Loucy (cell line): ENCODE results near the gene PLA2G2C.

Experiments used
- H2AFZ ChIP-seq: fragments of 200-600 bp; sonication (generic); 2 replicates; pipeline ENCODE4 v1.6.0; 2016; ENCODE audit warnings: antibody characterized with exemption, mild to moderate bottlenecking, low read length, moderate library complexity
- H3F3A ChIP-seq: fragments of 200-600 bp; 2 replicates; pipeline ENCODE4 v1.6.0; 2016; ENCODE audit warnings: antibody characterized with exemption, low read depth, mild to moderate bottlenecking
- H3K27me3 ChIP-seq: fragments of 200-600 bp; sonication (generic); 2 replicates; pipeline ENCODE4 v1.6.1; 2014; ENCODE audit warnings: low read length, mild to moderate bottlenecking; ENCODE audit not compliant: insufficient read depth, poor library complexity, severe bottlenecking
- H3K36me3 ChIP-seq: fragments of 200-600 bp; sonication (generic); 2 replicates; pipeline ENCODE4 v1.6.1; 2016; ENCODE audit warnings: low read length; ENCODE audit not compliant: insufficient read depth
- H3K4me1 ChIP-seq: fragments of 200-600 bp; sonication (generic); 2 replicates; pipeline ENCODE4 v1.5.1; 2014; ENCODE audit warnings: low read length, mild to moderate bottlenecking; ENCODE audit not compliant: insufficient read depth, poor library complexity, severe bottlenecking
- H3K4me2 ChIP-seq: fragments of 200-600 bp; sonication (generic); 2 replicates; pipeline ENCODE4 v1.6.0; 2014; ENCODE audit warnings: antibody characterized with exemption, low read length, low read depth, mild to moderate bottlenecking; ENCODE audit not compliant: poor library complexity, severe bottlenecking
- H3K4me3 ChIP-seq: fragments of 200-600 bp; sonication (generic); 2 replicates; pipeline ENCODE4 v1.5.1; 2014; ENCODE audit warnings: low read length, mild to moderate bottlenecking, mixed read lengths; ENCODE audit not compliant: poor library complexity, severe bottlenecking
- H3K79me2 ChIP-seq: fragments of 200-600 bp; sonication (generic); 2 replicates; pipeline ENCODE4 v1.6.1; 2014; ENCODE audit warnings: low read length; ENCODE audit not compliant: insufficient read depth
- H3K9ac ChIP-seq: fragments of 200-600 bp; sonication (generic); 2 replicates; pipeline ENCODE4 v1.6.0; 2014; ENCODE audit warnings: mild to moderate bottlenecking, low read depth, low read length, moderate library complexity; ENCODE audit not compliant: poor library complexity, severe bottlenecking
- H3K9me2 ChIP-seq: fragments of 200-600 bp; sonication (generic); replicated peaks from 2 replicates; pipeline ENCODE4 v1.6.1; 2016; ENCODE audit warnings: low read depth, low read length, mixed read lengths
- H3K9me3 ChIP-seq: fragments of 200-600 bp; sonication (generic); 2 replicates; pipeline ENCODE4 v1.6.1; 2014; ENCODE audit warnings: mild to moderate bottlenecking, antibody characterized with exemption, low read length, low read depth; ENCODE audit not compliant: insufficient read depth
- H4K20me1 ChIP-seq: fragments of 200-600 bp; sonication (generic); 2 replicates; pipeline ENCODE4 v1.6.0; 2014; ENCODE audit warnings: antibody characterized with exemption, low read length, mild to moderate bottlenecking; ENCODE audit not compliant: insufficient read depth, poor library complexity, severe bottlenecking
- EZH2phosphoT487 ChIP-seq: fragments of 200-600 bp; IDR thresholded peaks from 2 replicates; pipeline ENCODE4 v1.6.1; 2018; ENCODE audit warnings: antibody characterized with exemption, mild to moderate bottlenecking, moderate library complexity, borderline replicate concordance
- TF ChIP-seq, protein P1 (sequence below): fragments of 200-600 bp; sonication (generic); conservative IDR thresholded peaks from 2 replicates; pipeline ENCODE4 v1.5.1; 2014; ENCODE audit warnings: mild to moderate bottlenecking, antibody characterized with exemption, low read length

The PLA2G2C gene

DNA sequence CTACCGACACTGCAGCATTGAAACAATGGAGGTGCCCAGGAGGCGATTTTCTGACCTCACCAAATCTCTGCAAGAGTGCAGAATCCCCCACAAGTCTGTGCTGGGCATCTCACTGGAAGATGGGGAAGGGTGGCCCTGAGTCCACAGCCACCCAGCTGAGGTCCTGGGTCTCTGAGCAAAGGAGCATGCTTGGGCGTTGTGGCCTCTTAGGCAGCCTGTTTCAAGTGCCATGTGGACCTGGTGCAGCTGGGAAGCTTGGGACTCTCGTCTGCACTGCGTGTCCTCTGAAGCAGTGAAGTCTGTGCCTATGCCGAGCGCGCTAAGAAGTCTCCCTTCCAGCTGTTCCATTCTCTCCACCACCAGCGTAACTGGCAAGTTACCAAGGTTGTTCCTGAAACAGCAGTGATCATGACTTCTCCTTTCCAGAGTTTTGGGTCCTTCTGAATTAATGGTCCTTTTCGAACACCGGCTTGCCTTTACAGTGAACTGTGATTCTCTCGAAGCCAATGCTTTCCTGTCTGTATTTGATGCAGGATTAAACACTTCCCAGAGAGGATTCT lies 5.0 kb upstream of the PLA2G2C start:
- no peaks in the 10 kb centered on the region for H3F3A ChIP-seq
- H3K9ac ChIP-seq, result no peak overlapping the region

DNA sequence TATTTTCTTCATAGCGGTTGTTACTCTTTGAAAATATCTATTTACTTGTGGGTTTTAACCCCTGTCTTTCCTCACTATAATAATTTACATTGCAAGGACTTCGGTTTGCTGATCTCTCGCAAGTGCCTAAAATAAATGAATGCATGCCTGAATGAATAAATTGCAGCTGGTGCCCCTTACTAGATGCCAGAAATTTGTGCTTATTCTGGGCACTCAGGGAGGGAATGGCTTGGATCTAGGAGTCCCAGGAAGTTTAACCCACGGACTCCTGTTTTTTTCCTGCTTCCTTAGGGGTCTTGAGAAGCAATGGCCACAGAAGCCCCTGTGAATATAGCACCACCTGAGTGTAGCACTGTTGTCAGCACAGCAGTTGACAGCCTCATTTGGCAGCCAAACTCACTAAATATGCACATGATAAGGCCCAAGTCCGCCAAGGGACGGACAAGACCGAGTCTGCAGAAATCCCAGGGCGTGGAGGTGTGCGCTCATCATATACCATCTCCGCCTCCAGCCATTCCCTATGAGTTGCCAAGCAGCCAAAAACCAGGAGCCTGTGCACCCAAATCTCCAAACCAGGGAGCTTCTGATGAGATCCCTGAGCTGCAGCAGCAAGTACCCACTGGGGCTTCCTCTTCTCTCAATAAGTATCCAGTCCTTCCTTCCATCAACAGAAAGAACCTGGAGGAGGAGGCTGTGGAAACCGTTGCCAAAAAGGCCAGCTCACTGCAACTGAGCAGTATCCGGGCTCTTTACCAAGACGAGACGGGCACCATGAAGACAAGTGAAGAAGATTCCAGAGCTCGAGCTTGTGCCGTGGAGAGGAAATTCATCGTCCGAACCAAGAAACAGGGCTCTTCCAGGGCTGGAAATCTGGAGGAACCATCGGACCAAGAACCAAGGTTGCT lies 4.2 kb upstream of the PLA2G2C start:
- Histone ChIP-seq H3K9me2 (no peaks in the 10 kb centered on the region), H2AFZ (no peak overlapping the region), H3K79me2 (no peaks in the 10 kb centered on the region), H3K4me3 (no peak overlapping the region), H3F3A (no peaks in the 10 kb centered on the region), H3K9me3 (no peaks in the 10 kb centered on the region), H4K20me1 (no peaks in the 10 kb centered on the region), H3K4me1 (peaks cover 31% of the 10 kb centered on the region), H3K4me2 (no peak overlapping the region), H3K36me3 (no peaks in the 10 kb centered on the region), H3K9ac (no peak overlapping the region), H3K27me3 (no peaks in the 10 kb centered on the region)
- TF ChIP-seq EZH2phosphoT487, result no peak
- TF ChIP-seq, protein P1, sequence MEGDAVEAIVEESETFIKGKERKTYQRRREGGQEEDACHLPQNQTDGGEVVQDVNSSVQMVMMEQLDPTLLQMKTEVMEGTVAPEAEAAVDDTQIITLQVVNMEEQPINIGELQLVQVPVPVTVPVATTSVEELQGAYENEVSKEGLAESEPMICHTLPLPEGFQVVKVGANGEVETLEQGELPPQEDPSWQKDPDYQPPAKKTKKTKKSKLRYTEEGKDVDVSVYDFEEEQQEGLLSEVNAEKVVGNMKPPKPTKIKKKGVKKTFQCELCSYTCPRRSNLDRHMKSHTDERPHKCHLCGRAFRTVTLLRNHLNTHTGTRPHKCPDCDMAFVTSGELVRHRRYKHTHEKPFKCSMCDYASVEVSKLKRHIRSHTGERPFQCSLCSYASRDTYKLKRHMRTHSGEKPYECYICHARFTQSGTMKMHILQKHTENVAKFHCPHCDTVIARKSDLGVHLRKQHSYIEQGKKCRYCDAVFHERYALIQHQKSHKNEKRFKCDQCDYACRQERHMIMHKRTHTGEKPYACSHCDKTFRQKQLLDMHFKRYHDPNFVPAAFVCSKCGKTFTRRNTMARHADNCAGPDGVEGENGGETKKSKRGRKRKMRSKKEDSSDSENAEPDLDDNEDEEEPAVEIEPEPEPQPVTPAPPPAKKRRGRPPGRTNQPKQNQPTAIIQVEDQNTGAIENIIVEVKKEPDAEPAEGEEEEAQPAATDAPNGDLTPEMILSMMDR, result no peak

More for the DNA sequence above, 5.0 kb upstream of the PLA2G2C start:
- Histone ChIP-seq H3K27me3 (no peaks in the 10 kb centered on the region), H3K4me2 (no peak overlapping the region), H3K36me3 (no peaks in the 10 kb centered on the region), H3K4me1 (peaks cover 26% of the 10 kb centered on the region), H3K79me2 (no peaks in the 10 kb centered on the region), H3K9me2 (no peaks in the 10 kb centered on the region), H2AFZ (no peak overlapping the region), H3K4me3 (no peak overlapping the region), H4K20me1 (no peaks in the 10 kb centered on the region), H3K9me3 (no peaks in the 10 kb centered on the region)
- TF ChIP-seq, protein P1, result no peak
- no peak for TF ChIP-seq EZH2phosphoT487

DNA sequence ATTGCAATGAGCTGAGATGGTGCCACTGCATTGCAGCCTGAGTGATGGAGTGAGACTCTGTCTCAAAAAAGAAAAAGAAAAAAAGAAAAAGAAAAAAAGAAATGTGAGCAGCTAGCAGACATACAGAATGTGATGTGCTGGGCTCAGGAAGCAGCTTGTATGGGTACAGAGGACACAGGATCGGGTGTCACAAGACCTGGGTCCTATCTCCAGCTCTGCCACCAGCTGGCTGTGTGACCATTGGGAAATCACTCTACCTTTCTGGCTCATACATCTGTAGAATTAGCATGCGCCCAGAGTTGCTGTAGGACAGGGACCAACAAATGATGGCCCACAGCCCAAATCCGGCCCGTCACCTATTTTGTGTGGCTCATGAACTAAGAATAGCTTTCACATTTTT lies 3.3 kb upstream of the PLA2G2C start:
- Histone ChIP-seq H3K79me2 (no peaks in the 10 kb centered on the region), H3K9me2 (no peaks in the 10 kb centered on the region), H3K4me1 (peaks cover 39% of the 10 kb centered on the region), H3K36me3 (no peaks in the 10 kb centered on the region), H3K9me3 (no peaks in the 10 kb centered on the region), H3F3A (no peaks in the 10 kb centered on the region), H4K20me1 (no peaks in the 10 kb centered on the region), H3K9ac (no peak overlapping the region), H3K27me3 (no peaks in the 10 kb centered on the region), H3K4me2 (no peak overlapping the region), H3K4me3 (no peak overlapping the region), H2AFZ (no peak overlapping the region)
- TF ChIP-seq EZH2phosphoT487, result no peak
- TF ChIP-seq, protein P1, result no peak
